Lung (tissue), 12 donors: ENCODE measurements around the gene C6. TPM values are rescaled to one million over a fixed set of nuclear protein-coding genes. Genes with fewer than 3 reads are reported as not detected.

Experiments used
- ATAC-seq: fragments of 200-7000 bp; cut with Tn5 transposase; one replicate; pipeline ENCODE4 v1.9.1; 2020; ENCODE audit warnings: moderate number of reproducible peaks; ENCODE audit not compliant: insufficient read depth, low FRiP score
- DNase-seq, 3 donors: peaks; one replicate each; pipeline ENCODE4 v3.0.0-alpha.2; 2013 to 2017
- H3K27ac ChIP-seq, 2 donors: one replicate each; pipeline ENCODE4 v1.5.1; 2013; ENCODE audit warnings: mild to moderate bottlenecking in 2 of 2, moderate library complexity in 2 of 2, control low read depth in 1 of 2, inconsistent platforms in 1 of 2, low read depth in 1 of 2, low read length in 1 of 2
- H3K27me3 ChIP-seq, 3 donors: one replicate each; pipeline ENCODE4 v1.5.1; 2013; ENCODE audit warnings: low read length in 2 of 3; ENCODE audit not compliant: control insufficient read depth in 3 of 3, insufficient read depth in 3 of 3
- H3K36me3 ChIP-seq, 4 donors: one replicate each; pipeline ENCODE4 v1.5.1; 2013; ENCODE audit warnings: low read length in 4 of 4, mild to moderate bottlenecking in 1 of 4, moderate library complexity in 1 of 4; ENCODE audit not compliant: control insufficient read depth in 4 of 4, insufficient read depth in 4 of 4
- H3K4me1 ChIP-seq, 5 donors: one replicate each; pipeline ENCODE4 v1.5.1; 2013; ENCODE audit warnings: low read length in 5 of 5, mild to moderate bottlenecking in 2 of 5, moderate library complexity in 1 of 5; ENCODE audit not compliant: control insufficient read depth in 5 of 5, insufficient read depth in 5 of 5
- H3K4me3 ChIP-seq: one replicate; pipeline ENCODE4 v1.5.1; 2013; ENCODE audit warnings: mild to moderate bottlenecking, control low read depth, moderate library complexity
- H3K9ac ChIP-seq, 2 donors: one replicate each; pipeline ENCODE4 v1.5.1; 2013; ENCODE audit warnings: low read length in 2 of 2, control low read depth in 1 of 2; ENCODE audit not compliant: insufficient read depth in 1 of 2
- H3K9me3 ChIP-seq, 4 donors: one replicate each; pipeline ENCODE4 v1.5.1; 2013; ENCODE audit warnings: low read length in 3 of 4, mild to moderate bottlenecking in 1 of 4, moderate library complexity in 1 of 4; ENCODE audit not compliant: control insufficient read depth in 4 of 4, insufficient read depth in 3 of 4
- CTCF ChIP-seq: IDR thresholded peaks from 2 replicates; pipeline ENCODE4 v1.5.1; 2012; ENCODE audit warnings: mild to moderate bottlenecking; ENCODE audit errors: control extremely low read depth, extremely low read depth
- WGBS, 2 donors: extraction: QIAGEN DNeasy Blood & Tissue Kit; methylation state at CpG; one replicate each; pipeline ENCODE4 v1.1.7; 2013; 5-methylcytosine and 5-hydroxymethylcytosine counted together
- polyA plus RNA-seq, 2 donors: library from polyadenylated mRNA; stranded (reverse); fragments of 200-250 nt; gene quantifications; one replicate each; pipeline ENCODE4 v1.2.1, GENCODE V29; 2013
- total RNA-seq, 2 donors: library from RNA; depleted of rRNA in 1 of 2; stranded (reverse); fragments of >200 nt in 1 of 2; gene quantifications; one replicate each; pipeline ENCODE4 v1.2.1, GENCODE V29; 2014 to 2021
- donor health status: control.
- donor health status: control.
- donor health status: Bipolar disorder and iron deficiency.
- donor health status: healthy.
- donor health status: DM: yes; HTN: yes; CAD: no.

The C6 gene
- total and polyA plus RNA-seq, 4 donors = 1.7 to 33.0 (median 12.5) TPM

GRCh38 chr5:41093803-41094202 lies 119.5 kb downstream of the C6 start:
- Histone ChIP-seq H3K4me1 (peaks cover 0 to 26% (median 0%) of the 10 kb centered on the region in 5 donors), H3K4me3 (no peak overlapping the region), H3K36me3 (no peaks in the 10 kb centered on the region), H3K27ac (no peak overlapping the region), H3K27me3 (no peaks in the 10 kb centered on the region), H3K9me3 (peaks cover 0 to 3% (median 0%) of the 10 kb centered on the region in 4 donors), H3K9ac (no peak overlapping the region)
- no peak for TF ChIP-seq CTCF
- WGBS, 2 donors = 51 to 76% methylated on average over 1 of the region's 1 CpG
- no peak for DNase-seq
- ATAC-seq = no peak

Other genes with a start within 250 kb of the C6 start
- not detected for gene MROH2B, start 142.2 kb downstream of the C6 start, total RNA-seq
- gene MROH2B, start 142.2 kb downstream of the C6 start, polyA plus RNA-seq = not detected